Measurements from ENCODE around the gene GPX2. TPM values are rescaled to one million over a fixed set of nuclear protein-coding genes. Genes with fewer than 3 reads are reported as not detected.

Gene GPX2
- total and polyA plus RNA-seq, 2 of the 4 experiments (the other 2 are of a cell fraction) = not detected

DNA sequence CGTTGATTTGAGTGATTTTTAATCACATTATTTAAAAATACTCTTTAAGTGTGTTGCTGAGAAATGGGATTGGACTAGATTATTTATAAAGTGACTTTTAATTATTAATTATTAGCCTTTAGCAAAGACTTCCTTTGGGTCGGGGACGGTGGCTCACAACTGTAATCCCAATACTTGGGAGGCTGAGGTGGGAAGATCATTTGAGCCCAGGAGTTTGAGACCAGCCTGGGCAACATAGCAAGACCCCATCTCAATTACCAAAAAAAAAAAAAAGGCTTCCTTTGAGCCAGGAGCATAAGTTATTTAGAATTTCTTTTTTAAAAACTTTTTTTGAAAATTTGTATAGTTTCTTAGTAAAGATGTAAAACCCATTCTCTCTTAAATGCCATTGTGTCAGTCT is 19.5 kb downstream of the GPX2 start:
- Histone ChIP-seq H4K91ac (ENCODE audit: insufficient read depth, low read depth, low read length) (no peak overlapping the region), H4K8ac (ENCODE audit: low read depth in 2 of 2, low read length in 2 of 2) (no peak overlapping the region), H3K18ac (ENCODE audit: low read depth, low read length) (no peak overlapping the region), H3K9me1 (ENCODE audit: insufficient read depth, low read length) (peaks cover 5% of the 10 kb centered on the region; the same call in 1 of the 2 replicates), H3K4me1 (ENCODE audit: control insufficient read depth, insufficient read depth, low read length) (peaks cover 6% of the 10 kb centered on the region), H3K56ac (ENCODE audit: extremely low read depth, insufficient read depth, low read length) (no peak overlapping the region), H3K4ac (ENCODE audit: low read depth, low read length) (no peak overlapping the region), H4K20me1 (ENCODE audit: insufficient read depth, low read length) (peaks cover 13% of the 10 kb centered on the region), H3K79me1 (ENCODE audit: low read depth in 1 of 2, low read length in 2 of 2) (peaks cover 28 to 46% of the 10 kb centered on the region in 2 experiments), H2AFZ (replicated peaks; ENCODE audit: low read length, poor library complexity) (no peak overlapping the region), H3K27me3 (ENCODE audit: control insufficient read depth, insufficient read depth, low read length) (no peaks in the 10 kb centered on the region), H3K23ac (ENCODE audit: low read depth, low read length) (no peak overlapping the region), H2BK15ac (ENCODE audit: low read depth, low read length) (no peak overlapping the region), H2AK5ac (ENCODE audit: low read depth, low read length) (no peak overlapping the region), H2AK9ac (replicated peaks; ENCODE audit: low read depth, low read length, poor library complexity) (no peak overlapping the region), H3K4me3 (ENCODE audit: insufficient read depth, low read depth, low read length) (no peak overlapping the region), H4K5ac (ENCODE audit: low read depth, low read length) (no peak overlapping the region), H3K36me3 (ENCODE audit: control insufficient read depth, insufficient read depth, low read length) (peaks cover 12% of the 10 kb centered on the region), H3K9me3 (ENCODE audit: control insufficient read depth, insufficient read depth, low read length) (no peaks in the 10 kb centered on the region), H3K14ac (replicated peaks; ENCODE audit: low read depth, low read length) (no peak overlapping the region), H2BK20ac (ENCODE audit: low read depth, low read length) (no peak overlapping the region), H3K9ac (ENCODE audit: low read depth, low read length) (no peak overlapping the region), H2BK5ac (ENCODE audit: low read depth, low read length, poor library complexity, severe bottlenecking) (no peak overlapping the region), H3K4me2 (ENCODE audit: low read depth, low read length) (no peak overlapping the region), H3K27ac (ENCODE audit: insufficient read depth, low read length) (no peak overlapping the region), H2BK120ac (ENCODE audit: low read depth, low read length) (no peak overlapping the region)
- in situ Hi-C loops (cut with MboI; ENCODE audit: low sequenced_read_pairs) (loop anchor here (25.0 kb wide), 1 partner anchor 386 kb away; the partner anchor contains the start of genes HSPA2 and PPP1R36), dilution Hi-C loops (cut with HindIII; ENCODE audit: low sequenced_read_pairs, unreplicated experiment) (no loop called here), intact Hi-C loops (cut with micrococcal nuclease) (no loop called here)
- no peak for DNase-seq
- WGBS, 2 experiments (ENCODE audit: extremely low coverage in 2 of 2, insufficient read length in 1 of 2) = no CpG with 5 or more reads among the region's 3 CpGs
- no peak for TF ChIP-seq MXI1 (IDR thresholded peaks at IDR 0.05; ENCODE audit: borderline replicate concordance, low read depth, low read length)
- TF ChIP-seq NFE2L2 (IDR thresholded peaks at IDR 0.05; ENCODE audit: low read depth, low read length) = no peak
- TF ChIP-seq ELK1 (IDR thresholded peaks at IDR 0.05; ENCODE audit: borderline replicate concordance, low read depth, low read length) = no peak
- TF ChIP-seq CEBPB (IDR thresholded peaks at IDR 0.05; ENCODE audit: low read depth, low read length) = no peak
- TF ChIP-seq MAZ (IDR thresholded peaks at IDR 0.05; ENCODE audit: borderline replicate concordance, low read depth, low read length) = no peak
- TF ChIP-seq FOS (IDR thresholded peaks at IDR 0.05; ENCODE audit: low read depth, low read length) = no peak
- TF ChIP-seq, protein P1, sequence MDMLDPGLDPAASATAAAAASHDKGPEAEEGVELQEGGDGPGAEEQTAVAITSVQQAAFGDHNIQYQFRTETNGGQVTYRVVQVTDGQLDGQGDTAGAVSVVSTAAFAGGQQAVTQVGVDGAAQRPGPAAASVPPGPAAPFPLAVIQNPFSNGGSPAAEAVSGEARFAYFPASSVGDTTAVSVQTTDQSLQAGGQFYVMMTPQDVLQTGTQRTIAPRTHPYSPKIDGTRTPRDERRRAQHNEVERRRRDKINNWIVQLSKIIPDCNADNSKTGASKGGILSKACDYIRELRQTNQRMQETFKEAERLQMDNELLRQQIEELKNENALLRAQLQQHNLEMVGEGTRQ (IDR thresholded peaks at IDR 0.05; ENCODE audit: low read depth, low read length) = no peak
- TF ChIP-seq BHLHE40 (IDR thresholded peaks at IDR 0.05; ENCODE audit: low read depth, low read length) = no peak
- no peak for TF ChIP-seq SMC3 (IDR thresholded peaks at IDR 0.05; ENCODE audit: low read depth, low read length)
- no peak for TF ChIP-seq RCOR1 (IDR thresholded peaks at IDR 0.05; ENCODE audit: insufficient replicate concordance, low read length)
- no peak for TF ChIP-seq MAFK (IDR thresholded peaks at IDR 0.05; ENCODE audit: low read depth, low read length)
- no peak for TF ChIP-seq POLR2A (IDR thresholded peaks at IDR 0.05; ENCODE audit: low read depth, low read length)
- no peak for TF ChIP-seq RAD21 (IDR thresholded peaks at IDR 0.05; ENCODE audit: low read length)
- TF ChIP-seq, protein P2, sequence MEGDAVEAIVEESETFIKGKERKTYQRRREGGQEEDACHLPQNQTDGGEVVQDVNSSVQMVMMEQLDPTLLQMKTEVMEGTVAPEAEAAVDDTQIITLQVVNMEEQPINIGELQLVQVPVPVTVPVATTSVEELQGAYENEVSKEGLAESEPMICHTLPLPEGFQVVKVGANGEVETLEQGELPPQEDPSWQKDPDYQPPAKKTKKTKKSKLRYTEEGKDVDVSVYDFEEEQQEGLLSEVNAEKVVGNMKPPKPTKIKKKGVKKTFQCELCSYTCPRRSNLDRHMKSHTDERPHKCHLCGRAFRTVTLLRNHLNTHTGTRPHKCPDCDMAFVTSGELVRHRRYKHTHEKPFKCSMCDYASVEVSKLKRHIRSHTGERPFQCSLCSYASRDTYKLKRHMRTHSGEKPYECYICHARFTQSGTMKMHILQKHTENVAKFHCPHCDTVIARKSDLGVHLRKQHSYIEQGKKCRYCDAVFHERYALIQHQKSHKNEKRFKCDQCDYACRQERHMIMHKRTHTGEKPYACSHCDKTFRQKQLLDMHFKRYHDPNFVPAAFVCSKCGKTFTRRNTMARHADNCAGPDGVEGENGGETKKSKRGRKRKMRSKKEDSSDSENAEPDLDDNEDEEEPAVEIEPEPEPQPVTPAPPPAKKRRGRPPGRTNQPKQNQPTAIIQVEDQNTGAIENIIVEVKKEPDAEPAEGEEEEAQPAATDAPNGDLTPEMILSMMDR (conservative IDR thresholded peaks at IDR 0.05; ENCODE audit: low read depth, low read length) = no peak
- no peak for TF ChIP-seq RFX5 (IDR thresholded peaks at IDR 0.05; ENCODE audit: low read depth, low read length)
- ATAC-seq (ENCODE audit: low read depth) = no peak
- ChIA-PET CTCF (no interaction called here), POLR2A (ENCODE audit: unreplicated experiment) (interaction anchor here (0.7 kb wide), 1 partner anchor 96 kb away, joined by 5 read pairs; no protein-coding TSS in a partner anchor)
- BruUV-seq (replicated peaks) = no TSS peak
